Right lobe of liver (tissue), 6 donors: ENCODE results near the gene UBAP1L. TPM values are rescaled to one million over a fixed set of nuclear protein-coding genes. Genes with fewer than 3 reads are reported as not detected.
"Not testable (repeated sequence)": the region's sequence is repeated elsewhere in the genome, so short reads cannot be mapped to it uniquely, and the experiment has no call there.

Source experiments
- ATAC-seq, 4 donors: fragments of 200-7000 bp; cut with Tn5 transposase; one replicate each; pipeline ENCODE4 v1.9.1; 2020; ENCODE audit warnings: mild to moderate bottlenecking in 4 of 4, moderate library complexity in 4 of 4
- DNase-seq, 3 donors: peaks; one replicate each; pipeline ENCODE4 v3.0.0-alpha.2; 2020
- H3K27ac ChIP-seq, 3 donors: fragments of 200-600 bp; one replicate each; pipeline ENCODE4 v1.8.0; 2022
- H3K27me3 ChIP-seq, 2 donors: fragments of 200-600 bp; one replicate each; pipeline ENCODE4 v1.8.0; 2022
- H3K36me3 ChIP-seq, 4 donors: fragments of 200-600 bp; sonication (generic) in 1 of 4; one replicate each; pipeline versions ENCODE4 v1.5.1 to v1.8.0; 2017 to 2022; ENCODE audit warnings: control low read depth in 1 of 4
- H3K4me1 ChIP-seq, 4 donors: fragments of 200-600 bp; sonication (generic) in 1 of 4; one replicate each; pipeline versions ENCODE4 v1.5.1 to v1.8.0; 2017 to 2022; ENCODE audit warnings: control low read depth in 1 of 4
- H3K4me3 ChIP-seq, 3 donors: fragments of 200-600 bp; one replicate each; pipeline ENCODE4 v1.8.0; 2022
- H3K9me3 ChIP-seq, 4 donors: fragments of 200-600 bp; sonication (generic) in 1 of 4; one replicate each; pipeline versions ENCODE4 v1.5.1 to v1.8.0; 2017 to 2022; ENCODE audit warnings: control low read depth in 1 of 4
- CTCF ChIP-seq, 4 donors: fragments of 200-600 bp in 3 of 4; fragments of 450-650 bp in 1 of 4; IDR thresholded peaks; one replicate each; pipeline versions ENCODE4 v1.5.1 to v1.8.0; 2016 to 2022; ENCODE audit warnings: antibody characterized with exemption in 4 of 4, mild to moderate bottlenecking in 2 of 4
- POLR2A ChIP-seq: fragments of 450-650 bp; IDR thresholded peaks from one replicate; pipeline ENCODE4 v1.6.1; 2017; ENCODE audit warnings: antibody characterized with exemption, mild to moderate bottlenecking
- WGBS: methylation state at CpG from one replicate; pipeline ENCODE4 v1.1.6; 2018; ENCODE audit warnings: low coverage, low lambda C conversion rate; ENCODE audit not compliant: insufficient coverage; ENCODE audit errors: missing lambda C conversion rate; 5-methylcytosine and 5-hydroxymethylcytosine counted together
- intact Hi-C, 2 donors: fragments of 100-400 bp; cut with DNase I; formaldehyde crosslinking; loops; one replicate each; pipeline versions ENCODE4 v1.11.2 to v1.14.1; 2022
- total RNA-seq, 6 experiments: library from RNA; depleted of rRNA in 2 of 6; stranded (reverse); fragments of >200 nt in 2 of 6; fragmentation: NEBNext Ultra II Directional in 3 of 6; extraction: Animal tissue kit (Norgen Biotek cat#: 25700) in 3 of 6; gene quantifications; one replicate each; pipeline versions ENCODE4 v1.1.0 to v1.2.4, GENCODE V29; 2016 to 2023
- donor health status: DM: no; HTN: yes; CAD: no.
- donor health status: DM: no; HTN: no; CAD: no.
- donor health status: DM: no; HTN: no; CAD: no.
- donor health status: DM: no; HTN: yes; CAD: no.
- donor health status: DM: no; HTN: yes; CAD: no.

UBAP1L gene
- total RNA-seq, 6 experiments from 2014 or later, result 1.6 to 5.9 (median 3.0) TPM

- no peaks in the 10 kb centered on the region for H3K9me3 ChIP-seq
- H3K27ac ChIP-seq, result peak overlapping the region in 1 of 3 donors; percentile 71
- intact Hi-C loops, result loop anchor here in 1 of 2 donors (5.0 kb wide), 1 partner anchor 43 kb away; no protein-coding TSS in a partner anchor
- peaks cover 0 to 24% (median 8%) of the 10 kb centered on the region in 4 donors for H3K4me1 ChIP-seq
- ATAC-seq (peak; percentile 49 to 68 (median 55)), DNase-seq (peak in 2 of 3 donors; percentile 63 to 76)
- TF ChIP-seq POLR2A (no peak), CTCF (IDR thresholded peaks at IDR 0.05) (no peak)
- peaks cover 0 to 22% (median 10%) of the 10 kb centered on the region in 4 donors for H3K36me3 ChIP-seq
- H3K27me3 ChIP-seq, result no peaks in the 10 kb centered on the region
- H3K4me3 ChIP-seq, result no peak overlapping the region
- WGBS, result 45% methylated on average over 3 of the region's 5 CpGs
These were observed 19.8 kb downstream of the UBAP1L start for GRCh38 chr15:65095011-65095746.

- Histone ChIP-seq H3K4me3 (no peak overlapping the region), H3K9me3 (no peaks in the 10 kb centered on the region), H3K27ac (peak overlapping the region in 1 of 3 donors; percentile 71), H3K27me3 (no peaks in the 10 kb centered on the region), H3K36me3 (peaks cover 0 to 18% (median 7%) of the 10 kb centered on the region in 4 donors), H3K4me1 (peaks cover 0 to 31% (median 13%) of the 10 kb centered on the region in 4 donors)
- TF ChIP-seq CTCF (IDR thresholded peaks at IDR 0.05) (no peak), POLR2A (peak; percentile 43)
- intact Hi-C loops, result no loop called here
- 37% methylated on average over 7 of the region's 14 CpGs for WGBS
- peak; percentile 9 to 78 (median 58) for ATAC-seq
- peak; percentile 49 to 88 (median 64) for DNase-seq
These were observed 20.6 kb downstream of the UBAP1L start for GRCh38 chr15:65094294-65094995.

GRCh38 chr15:65093793-65094170 is 21.2 kb downstream of the UBAP1L start:
- Histone ChIP-seq H3K36me3 (peaks cover 0 to 11% (median 4%) of the 10 kb centered on the region in 4 donors), H3K4me1 (peaks cover 0 to 37% (median 17%) of the 10 kb centered on the region in 4 donors), H3K27ac (peak overlapping the region in 1 of 3 donors; percentile 71)
- H3K9me3 ChIP-seq, intact Hi-C loops, H3K27me3 ChIP-seq, H3K4me3 ChIP-seq, ATAC-seq: not testable (repeated sequence)
- 85% methylated on average over 4 of the region's 13 CpGs for WGBS
- DNase-seq, result peak in 1 of 3 donors; percentile 23

- no peaks in the 10 kb centered on the region for H3K9me3 ChIP-seq
- ATAC-seq, result no peak
- peak overlapping the region in 1 of 3 donors; percentile 71 for H3K27ac ChIP-seq
- H3K4me3 ChIP-seq, result no peak overlapping the region
- TF ChIP-seq POLR2A, result no peak
- no peaks in the 10 kb centered on the region for H3K27me3 ChIP-seq
- H3K4me1 ChIP-seq, result peaks cover 0 to 41% (median 20%) of the 10 kb centered on the region in 4 donors
- intact Hi-C loops, result no loop called here
- H3K36me3 ChIP-seq, result peaks cover 0 to 5% (median under 1%) of the 10 kb centered on the region in 4 donors
- WGBS, result 85% methylated on average over 11 of the region's 17 CpGs
- DNase-seq, result peak in 1 of 3 donors; percentile 43
These were observed 21.8 kb downstream of the UBAP1L start for GRCh38 chr15:65092911-65093792.
